ENCODE data around the gene STK36.
"Not testable (repeated sequence)": the region's sequence is repeated elsewhere in the genome, so short reads cannot be mapped to it uniquely, and the experiment has no call there.

The STK36 gene

GRCh38 chr2:218662827-218663226 is 9.1 kb upstream of the STK36 start:
- DNase-seq (ENCODE audit: low read depth in 2 of 2) = no peak

GRCh38 chr2:218663901-218664300 is 8.0 kb upstream of the STK36 start:
- no peak for DNase-seq (ENCODE audit: low read depth in 2 of 2)

GRCh38 chr2:218664653-218665052 is 7.2 kb upstream of the STK36 start:
- no peak for DNase-seq (ENCODE audit: low read depth in 2 of 2)

- no peak for DNase-seq (ENCODE audit: low read depth in 2 of 2)
Observed at GRCh38 chr2:218671097-218671653, 711 bp upstream of the STK36 start.

GRCh38 chr2:218679119-218679518 is 7.2 kb downstream of the STK36 start:
- DNase-seq (ENCODE audit: low read depth in 2 of 2) = no peak

GRCh38 chr2:218680061-218680460 is 8.2 kb downstream of the STK36 start:
- DNase-seq (ENCODE audit: low read depth in 2 of 2) = no peak

GRCh38 chr2:218687400-218688060 is 15.6 kb downstream of the STK36 start:
- not testable (repeated sequence) for DNase-seq (ENCODE audit: low read depth in 2 of 2)

- DNase-seq (ENCODE audit: low read depth in 2 of 2) = no peak
Observed at GRCh38 chr2:218691234-218691633, 19.3 kb downstream of the STK36 start.

GRCh38 chr2:218694405-218695145 is 22.7 kb downstream of the STK36 start:
- DNase-seq (ENCODE audit: low read depth in 2 of 2) = no peak

- DNase-seq (ENCODE audit: low read depth in 2 of 2) = no peak
Observed at GRCh38 chr2:218698885-218699284, 27.0 kb downstream of the STK36 start.

- no peak for DNase-seq (ENCODE audit: low read depth in 2 of 2)
Observed at GRCh38 chr2:218701806-218702205, 29.9 kb downstream of the STK36 start.

GRCh38 chr2:218703341-218703740 is 31.5 kb downstream of the STK36 start:
- DNase-seq (ENCODE audit: low read depth in 2 of 2) = no peak

GRCh38 chr2:218708086-218708485 is 36.2 kb downstream of the STK36 start:
- DNase-seq (ENCODE audit: low read depth in 2 of 2) = no peak

GRCh38 chr2:218709908-218710307 is 38.0 kb downstream of the STK36 start:
- DNase-seq (ENCODE audit: low read depth in 2 of 2) = no peak

GRCh38 chr2:218710334-218710686 is 38.4 kb downstream of the STK36 start:
- DNase-seq (ENCODE audit: low read depth in 2 of 2) = no peak

- DNase-seq (ENCODE audit: low read depth in 2 of 2) = peak; percentile 96 to 98
Observed at GRCh38 chr2:218710687-218711549, 39.0 kb downstream of the STK36 start, which contains the start of gene TTLL4. Gene TTLL4, plus strand, starts transcription at chr2:218710835. Its CDS starts 26,842 bp downstream, at chr2:218737677.

- no peak for DNase-seq (ENCODE audit: low read depth in 2 of 2)
Observed at GRCh38 chr2:218711550-218711929, 39.7 kb downstream of the STK36 start.

GRCh38 chr2:218713922-218714321 is 42.0 kb downstream of the STK36 start:
- DNase-seq (ENCODE audit: low read depth in 2 of 2) = no peak

- no peak for DNase-seq (ENCODE audit: low read depth in 2 of 2)
Observed at GRCh38 chr2:218716070-218716469, 44.2 kb downstream of the STK36 start.

- DNase-seq (ENCODE audit: low read depth in 2 of 2) = no peak
Observed at GRCh38 chr2:218717262-218717661, 45.4 kb downstream of the STK36 start.

- no peak for DNase-seq (ENCODE audit: low read depth in 2 of 2)
Observed at GRCh38 chr2:218718058-218718457, 46.2 kb downstream of the STK36 start.

GRCh38 chr2:218719457-218719856 is 47.6 kb downstream of the STK36 start:
- DNase-seq (ENCODE audit: low read depth in 2 of 2) = no peak

Data from stimulated activated CD8-positive, alpha-beta memory T cell treated with anti-CD3 and anti-CD28 coated beads, Interleukin-7, amount 100 ng/mL, for 4 hours (primary cell).